Spleen (tissue), 11 donors: ENCODE results near the gene TMEM269. TPM values are rescaled to one million over a fixed set of nuclear protein-coding genes. Genes with fewer than 3 reads are reported as not detected.

Source experiments
- DNase-seq: peaks from one replicate; pipeline ENCODE4 v3.0.0-alpha.2; 2020
- H3K27ac ChIP-seq, 8 donors: fragments of 200-600 bp; sonication (generic) in 7 of 8; 1 replicate in 4 of 8; 2 replicates in 4 of 8; pipeline versions ENCODE4 v1.5.0 to v1.8.0; 2016 to 2021; ENCODE audit warnings: inconsistent platforms in 4 of 8, mild to moderate bottlenecking in 4 of 8, moderate library complexity in 1 of 8
- H3K27me3 ChIP-seq, 7 donors: fragments of 200-600 bp; sonication (generic) in 6 of 7; replicated peaks in 1 of 7; 1 replicate in 4 of 7; 2 replicates in 3 of 7; pipeline versions ENCODE4 v1.5.0 to v1.8.0; 2016 to 2021; ENCODE audit warnings: inconsistent platforms in 3 of 7, mild to moderate bottlenecking in 1 of 7
- H3K36me3 ChIP-seq, 6 donors: fragments of 200-600 bp; sonication (generic) in 5 of 6; 1 replicate in 4 of 6; 2 replicates in 2 of 6; pipeline versions ENCODE4 v1.5.0 to v1.8.0; 2016 to 2021; ENCODE audit warnings: inconsistent platforms in 2 of 6
- H3K4me1 ChIP-seq, 6 donors: fragments of 200-600 bp; sonication (generic) in 5 of 6; 1 replicate in 3 of 6; 2 replicates in 3 of 6; pipeline versions ENCODE4 v1.5.0 to v1.8.0; 2016 to 2021; ENCODE audit warnings: inconsistent platforms in 3 of 6
- H3K4me3 ChIP-seq, 8 donors: fragments of 200-600 bp; sonication (generic) in 7 of 8; 1 replicate in 4 of 8; 2 replicates in 4 of 8; pipeline versions ENCODE4 v1.5.0 to v1.8.0; 2016 to 2021; ENCODE audit warnings: inconsistent platforms in 4 of 8, mild to moderate bottlenecking in 4 of 8, moderate library complexity in 2 of 8
- H3K9me3 ChIP-seq, 8 donors: fragments of 200-600 bp; sonication (generic) in 7 of 8; 1 replicate in 4 of 8; 2 replicates in 4 of 8; pipeline versions ENCODE4 v1.5.0 to v1.8.0; 2016 to 2021; ENCODE audit warnings: inconsistent platforms in 4 of 8
- CTCF ChIP-seq, 11 experiments: fragments of 200-600 bp in 7 of 11; fragments of 450-650 bp in 4 of 11; sonication (generic) in 4 of 11; IDR thresholded peaks in 8 of 11; conservative IDR thresholded peaks in 3 of 11; 1 replicate in 7 of 11; 2 replicates in 4 of 11; pipeline versions ENCODE4 v1.4.0 to v1.8.0; 2016 to 2021; ENCODE audit warnings: antibody characterized with exemption in 11 of 11, inconsistent platforms in 4 of 11, mild to moderate bottlenecking in 1 of 11
- POLR2A ChIP-seq, 3 donors: fragments of 450-650 bp; IDR thresholded peaks; one replicate each; pipeline ENCODE4 v1.5.1; 2017; ENCODE audit warnings: antibody characterized with exemption in 3 of 3, mild to moderate bottlenecking in 1 of 3
- POLR2AphosphoS5 ChIP-seq, 3 donors: sonication (generic); formaldehyde crosslinking; IDR thresholded peaks; one replicate each; pipeline ENCODE4 v1.5.1; 2017; ENCODE audit warnings: antibody characterized with exemption in 3 of 3
- WGBS, 5 donors: extraction: QIAGEN DNeasy Blood & Tissue Kit in 3 of 5; methylation state at CpG; one replicate each; pipeline versions ENCODE4 v1.1.5 to v1.1.7; 2013 to 2018; 5-methylcytosine and 5-hydroxymethylcytosine counted together
- intact Hi-C: fragments of 100-400 bp; cut with DNase I; formaldehyde crosslinking; loops from one replicate; pipeline ENCODE4 v1.15.0; 2023; ENCODE audit warnings: low total_unique reads
- polyA plus RNA-seq, 3 donors: library from polyadenylated mRNA; stranded (reverse); fragments of 200-250 nt; gene quantifications; one replicate each; pipeline ENCODE4 v1.2.1, GENCODE V29; 2013
- total RNA-seq, 7 donors: library from RNA; depleted of rRNA in 3 of 7; stranded (reverse); fragments of >200 nt in 3 of 7; fragmentation: NEBNext Ultra II Directional in 4 of 7; extraction: Animal tissue kit (Norgen Biotek cat#: 25700) in 4 of 7; gene quantifications; one replicate each; pipeline versions ENCODE4 v1.1.0 to v1.2.1, GENCODE V29; 2016 to 2021
- donor health status: healthy with polysubstance abuse.
- donor health status: DM: no; HTN: no; CAD: no; lungs with moderate emphysema.
- donor health status: DM: no; HTN: no; CAD: no.
- donor health status: Bipolar disorder and iron deficiency.
- donor health status: healthy.
- donor health status: DM: no; HTN: no; CAD: no.
- donor health status: DM: yes; HTN: yes; CAD: no.

The TMEM269 gene
- total and polyA plus RNA-seq, 10 donors = 0.03 to 1.6 (median 0.26) TPM; not detected in 1

DNA sequence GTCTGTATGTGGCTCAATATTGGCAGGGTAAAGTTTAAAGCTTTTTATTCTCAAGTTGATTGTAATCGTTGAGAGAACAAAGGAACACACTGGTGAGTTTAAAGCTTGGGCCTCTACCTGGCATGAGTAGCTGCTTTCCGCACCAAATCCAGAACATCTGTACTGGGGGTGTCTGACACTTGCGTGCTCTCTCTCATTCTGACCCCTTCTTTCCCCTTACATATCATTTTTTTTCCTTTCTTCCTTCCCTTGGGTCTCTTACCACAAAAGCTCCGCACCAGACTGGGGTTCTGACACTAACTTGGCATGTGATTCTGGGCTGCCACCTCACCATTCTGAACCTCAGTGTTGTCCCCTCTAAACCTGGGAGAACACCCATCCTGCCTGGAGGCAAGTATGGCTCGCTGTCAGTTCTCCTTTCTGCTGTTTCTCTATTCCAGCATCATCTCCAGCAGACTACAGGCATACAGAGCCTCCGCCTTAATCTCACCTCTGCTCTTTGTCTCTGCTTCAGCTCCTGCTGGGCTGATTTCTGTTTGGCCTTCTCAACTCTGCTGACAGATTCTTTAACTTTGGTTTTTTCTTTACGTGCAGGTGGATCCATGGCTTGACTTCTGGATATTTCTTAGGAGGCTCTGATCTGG lies 31.3 kb downstream of the TMEM269 start:
- Histone ChIP-seq H3K27ac (peak overlapping the region; percentile 91 to 98 (median 96)), H3K27me3 (no peaks in the 10 kb centered on the region), H3K36me3 (peaks cover 0 to 19% (median 0%) of the 10 kb centered on the region in 6 donors), H3K9me3 (no peaks in the 10 kb centered on the region), H3K4me3 (peak overlapping the region; percentile 56 to 79 (median 66)), H3K4me1 (peaks cover 20 to 40% (median 26%) of the 10 kb centered on the region in 6 donors)
- 28 to 35% (median 29%) methylated on average over 7 of the region's 7 CpGs for WGBS, 5 donors
- TF ChIP-seq POLR2A (IDR thresholded peaks at IDR 0.05) (no peak), POLR2AphosphoS5 (IDR thresholded peaks at IDR 0.05) (no peak), CTCF (IDR thresholded peaks at IDR 0.05 in 8 of 11, conservative IDR thresholded peaks at IDR 0.05 in 3 of 11) (no peak)
- intact Hi-C loops = no loop called here
- DNase-seq = no peak

- intact Hi-C loops = no loop called here
- Histone ChIP-seq H3K4me3 (peak within 1 kb of the TSS; percentile 56 to 79 (median 66)), H3K27ac (peak within 1 kb of the TSS; percentile 91 to 98 (median 96)), H3K9me3 (no peaks in the 10 kb centered on the region), H3K4me1 (peaks cover 20 to 43% (median 26%) of the 10 kb centered on the region in 6 donors), H3K27me3 (no peaks in the 10 kb centered on the region), H3K36me3 (peaks cover 0 to 14% (median 0%) of the 10 kb centered on the region in 6 donors)
- DNase-seq = peak; percentile 98
- TF ChIP-seq POLR2AphosphoS5 (IDR thresholded peaks at IDR 0.05) (peak; percentile 87 to 90 (median 88)), POLR2A (IDR thresholded peaks at IDR 0.05) (no peak), CTCF (IDR thresholded peaks at IDR 0.05 in 8 of 11, conservative IDR thresholded peaks at IDR 0.05 in 3 of 11) (peak in 2 of 11 experiments; percentile 8 to 18)
- WGBS, 5 donors = 1 to 2% (median 1%) methylated on average over 31 to 66 of the region's 66 CpGs
These were observed 32.0 kb downstream of the TMEM269 start, which contains the start of the genes ERMAP and SVBP for GRCh38 chr1:42816585-42817439. Gene ERMAP (plus strand): TSS chr1:42817122. CDS start chr1:42830449, 13,327 bp downstream. Gene SVBP (minus strand): TSS chr1:42817397. CDS start chr1:42816544, 853 bp downstream.

DNA sequence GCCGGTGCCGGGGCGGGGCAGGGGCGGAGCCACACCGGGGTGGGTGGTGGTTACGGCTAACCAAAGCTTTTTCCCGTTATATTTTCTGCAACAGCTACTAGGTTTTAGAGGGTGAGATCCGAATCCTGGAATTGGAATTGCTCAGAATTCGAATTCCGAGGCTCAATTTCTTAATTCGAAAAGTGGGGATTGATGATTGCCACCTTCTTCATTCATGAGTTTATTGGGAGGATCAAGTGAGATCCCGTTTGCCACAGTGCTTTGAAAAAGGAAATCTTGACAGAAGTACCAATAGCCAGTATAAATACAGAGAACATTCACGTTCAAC lies 32.6 kb downstream of the TMEM269 start:
- H3K36me3 ChIP-seq = peaks cover 0 to 14% (median 0%) of the 10 kb centered on the region in 6 donors
- H3K27me3 ChIP-seq = no peaks in the 10 kb centered on the region
- peak overlapping the region; percentile 56 to 79 (median 66) for H3K4me3 ChIP-seq
- no peaks in the 10 kb centered on the region for H3K9me3 ChIP-seq
- TF ChIP-seq POLR2A (IDR thresholded peaks at IDR 0.05) (no peak), POLR2AphosphoS5 (IDR thresholded peaks at IDR 0.05) (no peak), CTCF (IDR thresholded peaks at IDR 0.05 in 8 of 11, conservative IDR thresholded peaks at IDR 0.05 in 3 of 11) (no peak)
- H3K27ac ChIP-seq = peak overlapping the region in 7 of 8 donors; percentile 95 to 98 (median 96)
- DNase-seq = no peak
- 0 to 2% (median 1%) methylated on average over 8 to 13 of the region's 13 CpGs for WGBS, 5 donors
- H3K4me1 ChIP-seq = peaks cover 20 to 48% (median 26%) of the 10 kb centered on the region in 6 donors
- intact Hi-C loops = no loop called here
